GM18498 (cell line): ENCODE data around the gene RAC2.
"Not testable (repeated sequence)": the region's sequence is repeated elsewhere in the genome, so short reads cannot be mapped to it uniquely, and the experiment has no call there.

Source experiments
- ATAC-seq: cut with Tn5 transposase; IDR thresholded peaks from one replicate; pipeline ENCODE4 v1.9.1; 2021; ENCODE audit warnings: mild to moderate bottlenecking, moderate library complexity; ENCODE audit not compliant: unreplicated experiment

RAC2 gene

DNA sequence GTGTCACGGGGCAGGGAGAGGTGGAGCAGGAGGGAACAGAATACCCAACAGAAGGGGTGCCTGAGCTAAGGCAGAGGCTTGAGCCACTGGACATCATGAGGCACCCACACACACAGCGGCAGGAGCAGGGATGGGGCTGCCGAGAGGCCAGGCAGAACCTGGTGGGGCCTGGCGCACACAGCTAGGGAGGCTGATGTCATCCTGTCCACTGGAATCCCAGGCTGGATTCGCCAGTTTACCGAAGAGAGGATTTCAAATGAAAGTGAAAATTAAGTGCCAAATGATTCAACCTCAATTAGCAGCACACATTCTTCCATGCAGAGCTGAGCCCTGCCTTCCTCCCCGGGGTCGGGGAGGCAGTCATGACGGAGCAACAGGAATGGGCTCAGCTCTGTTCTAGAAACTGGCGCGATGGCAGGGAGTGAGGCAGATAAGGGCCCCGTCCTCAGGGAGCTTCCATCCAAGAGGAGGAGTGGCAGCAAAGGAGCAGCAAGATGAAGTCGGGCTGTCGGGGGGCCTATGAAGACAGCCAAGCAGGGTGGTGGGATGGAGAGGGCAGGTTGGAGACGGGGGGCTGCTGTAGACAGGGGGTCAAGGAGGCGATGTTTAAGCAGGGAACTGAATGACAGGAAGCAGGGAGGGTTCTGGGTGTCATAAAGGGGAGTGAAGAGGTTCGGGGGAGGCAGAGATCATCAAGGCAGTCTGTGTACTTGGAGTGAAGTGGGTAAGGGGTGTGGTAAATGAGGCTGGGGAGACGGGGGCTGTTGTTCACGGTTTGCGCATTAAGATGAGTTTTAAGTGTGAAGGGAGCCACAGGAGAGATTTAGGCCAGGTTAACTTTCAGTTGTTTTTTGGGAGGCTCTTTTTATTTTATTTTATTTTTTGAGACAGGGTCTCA, 6.4 kb downstream of the RAC2 start:
- ATAC-seq, result no peak

DNA sequence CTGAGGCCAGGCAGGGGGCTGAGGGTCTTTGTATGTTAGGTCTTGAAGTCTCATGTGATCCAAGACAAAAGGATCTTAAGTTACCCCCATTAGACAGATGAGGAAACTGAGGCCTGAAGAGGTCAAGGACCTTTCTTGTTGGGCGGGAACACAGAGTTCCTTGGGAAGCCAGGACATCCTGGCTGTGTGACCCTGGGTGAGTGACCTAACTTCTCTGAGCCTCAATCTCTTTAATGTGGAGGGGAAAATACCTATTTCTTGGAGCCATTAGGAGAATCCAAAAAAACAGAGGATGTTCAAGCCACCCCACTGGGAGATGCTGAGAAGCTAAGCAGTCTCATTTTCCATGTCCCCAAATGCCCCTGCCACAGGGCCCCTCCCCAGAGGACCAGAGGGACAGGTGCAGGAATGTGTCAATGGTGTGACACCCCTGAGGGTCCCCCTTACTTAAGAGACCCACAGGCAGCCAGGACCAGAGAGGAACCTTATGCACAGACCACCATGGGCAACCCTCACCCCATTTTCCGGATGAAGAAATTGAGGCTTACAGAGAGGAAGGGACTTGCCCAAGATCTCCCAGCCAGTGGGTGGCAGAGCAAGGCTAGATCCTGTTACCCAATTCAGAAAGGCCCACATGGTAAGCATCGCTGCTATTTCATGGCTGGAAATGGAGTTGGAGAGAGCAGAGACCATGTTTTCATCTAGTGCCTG, 8.0 kb downstream of the RAC2 start:
- no peak for ATAC-seq

DNA sequence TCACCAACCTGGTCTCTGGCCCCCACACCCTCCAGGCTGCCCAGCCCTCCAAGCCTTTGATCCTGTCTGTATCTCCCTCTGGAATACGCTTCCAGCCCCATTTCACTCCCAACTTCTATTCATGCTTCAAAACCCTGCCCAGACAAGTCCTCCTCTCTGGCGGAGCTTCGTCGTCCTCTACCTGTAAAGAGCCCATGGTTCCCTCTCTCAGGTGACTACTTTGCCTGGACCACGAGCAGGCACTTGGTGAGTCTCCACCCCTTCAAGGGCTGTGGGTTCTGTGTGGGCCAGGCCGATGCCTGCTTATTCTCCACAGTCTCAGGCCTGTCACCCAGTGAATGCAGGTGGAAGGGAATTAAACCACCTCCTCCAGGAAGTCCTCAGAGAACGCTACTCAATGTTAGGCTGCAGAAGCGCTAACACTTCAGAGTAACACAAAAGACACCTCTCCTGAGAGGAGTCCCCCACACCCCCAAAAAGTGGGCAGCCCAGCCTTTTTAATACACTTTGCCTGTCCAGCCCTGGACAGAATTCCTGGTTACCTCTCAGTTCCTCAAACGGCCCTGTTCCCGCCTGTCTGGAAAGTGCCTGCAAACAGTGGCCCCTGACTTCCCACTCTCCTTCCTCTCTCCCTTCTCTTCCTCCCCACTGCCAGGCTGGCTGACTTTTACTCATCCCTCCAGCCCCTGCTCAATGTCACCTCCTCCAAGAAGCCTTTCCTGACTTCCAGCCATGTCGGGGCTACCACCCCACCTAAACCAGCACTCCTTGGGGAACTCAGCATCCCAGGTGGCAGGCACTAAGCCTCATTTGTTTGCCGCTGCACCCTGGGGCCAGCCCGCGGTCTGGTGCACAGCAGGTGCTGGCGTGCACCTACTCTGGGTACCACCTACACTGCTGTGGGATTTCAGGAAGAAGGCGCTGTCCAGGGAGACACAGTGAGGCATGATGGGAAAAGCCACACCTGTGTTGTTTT, 9.0 kb downstream of the RAC2 start:
- no peak for ATAC-seq

DNA sequence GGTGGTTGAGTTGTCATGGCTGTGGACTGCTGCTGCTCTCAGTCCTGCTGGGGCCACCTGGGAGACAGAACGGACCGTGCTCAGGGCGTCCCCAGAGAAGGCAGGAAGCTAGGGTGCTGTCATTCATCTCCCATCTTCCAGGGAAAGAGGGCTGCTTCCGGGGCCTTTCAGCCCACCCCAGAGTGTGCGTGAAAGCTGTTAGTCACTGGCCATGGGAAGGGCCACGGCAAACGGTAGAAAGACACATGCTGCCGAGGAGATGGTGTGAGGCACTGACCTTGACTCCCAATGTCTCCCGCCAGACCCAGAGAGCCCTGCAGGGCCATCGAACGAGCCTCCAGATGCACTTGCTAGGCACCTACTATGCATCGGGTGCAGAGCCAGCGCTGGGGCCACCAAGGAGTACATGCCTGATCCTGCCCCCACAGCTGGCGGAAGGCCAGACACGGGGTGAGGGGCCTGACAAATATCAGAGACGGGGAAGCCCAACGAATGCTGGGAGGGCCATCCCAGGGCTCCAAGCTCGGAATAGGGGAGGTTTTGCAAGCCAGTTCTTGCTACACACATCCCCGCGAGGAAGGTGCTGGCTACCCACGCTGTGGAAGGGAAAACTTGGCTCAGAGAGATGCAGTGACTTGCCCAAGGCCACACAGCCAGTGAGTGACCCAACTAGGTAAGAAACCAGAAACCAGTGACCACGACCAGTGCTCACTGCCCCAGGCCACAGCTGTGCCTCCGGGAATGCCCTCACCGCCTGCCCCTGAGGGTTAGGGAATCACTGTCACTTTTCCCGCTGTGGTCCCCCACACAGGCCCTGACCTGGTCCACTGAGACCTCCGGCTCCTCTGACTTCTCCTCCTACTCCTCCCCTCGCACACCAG, 10.1 kb downstream of the RAC2 start:
- no peak for ATAC-seq

DNA sequence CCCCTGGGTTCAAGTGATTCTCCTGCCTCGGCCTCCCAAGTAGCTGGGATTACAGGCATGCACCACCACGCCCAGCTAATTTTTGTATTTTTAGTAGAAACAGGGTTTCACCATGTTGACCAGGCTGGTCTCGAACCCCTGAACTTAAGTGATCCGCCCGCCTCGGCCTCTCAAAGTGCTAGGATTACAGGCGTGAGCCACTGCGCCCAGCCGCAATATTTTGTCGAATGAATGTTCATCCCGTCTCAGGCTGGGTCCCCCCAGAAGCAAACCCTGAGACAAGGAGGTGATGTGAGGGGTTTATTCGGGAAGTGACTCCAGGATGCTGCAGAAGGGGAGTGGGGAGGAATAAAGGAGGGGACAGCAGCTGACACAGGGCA, 10.7 kb downstream of the RAC2 start:
- not testable (repeated sequence) for ATAC-seq

DNA sequence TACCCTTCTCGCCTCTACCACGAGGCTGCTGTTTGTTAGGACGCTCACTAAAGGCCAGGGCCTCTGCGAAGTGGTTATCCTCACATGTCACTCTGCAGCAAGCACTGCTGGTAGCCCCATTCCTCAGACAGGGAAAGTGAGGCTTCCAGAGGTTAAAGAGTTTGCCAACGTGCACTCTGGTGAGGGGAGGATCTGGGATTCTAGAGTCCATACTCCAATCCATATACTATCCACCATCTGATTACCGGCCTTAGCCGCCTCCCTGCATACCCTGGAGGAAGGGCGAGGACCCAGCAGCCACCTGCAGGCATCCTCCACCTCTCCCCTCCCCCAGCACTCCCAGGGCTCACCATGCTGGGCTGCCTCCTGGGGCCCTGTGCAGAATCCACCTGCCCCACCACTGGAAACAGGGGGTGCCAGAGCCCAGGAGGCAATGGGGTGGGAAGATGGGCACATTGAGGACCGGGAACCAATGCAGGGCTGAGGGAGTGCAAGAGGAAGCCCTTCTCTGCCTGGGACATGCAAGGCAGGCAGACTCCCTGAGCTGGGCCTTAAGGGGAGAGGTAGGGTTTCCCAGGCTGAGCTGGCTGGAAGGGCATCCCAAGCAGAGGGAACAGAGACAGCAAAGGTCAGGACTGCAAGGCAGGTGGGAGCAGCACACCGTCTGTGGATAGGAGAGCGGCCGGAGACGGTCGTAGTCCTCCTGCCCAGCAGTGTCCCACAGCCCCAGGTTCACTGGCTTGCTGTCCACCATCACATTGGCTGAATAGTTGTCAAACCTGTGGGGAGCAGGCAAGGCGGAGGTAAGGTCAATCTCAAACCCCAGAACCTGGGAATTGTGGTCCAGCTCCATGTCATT, 11.7 kb downstream of the RAC2 start:
- ATAC-seq, result no peak

DNA sequence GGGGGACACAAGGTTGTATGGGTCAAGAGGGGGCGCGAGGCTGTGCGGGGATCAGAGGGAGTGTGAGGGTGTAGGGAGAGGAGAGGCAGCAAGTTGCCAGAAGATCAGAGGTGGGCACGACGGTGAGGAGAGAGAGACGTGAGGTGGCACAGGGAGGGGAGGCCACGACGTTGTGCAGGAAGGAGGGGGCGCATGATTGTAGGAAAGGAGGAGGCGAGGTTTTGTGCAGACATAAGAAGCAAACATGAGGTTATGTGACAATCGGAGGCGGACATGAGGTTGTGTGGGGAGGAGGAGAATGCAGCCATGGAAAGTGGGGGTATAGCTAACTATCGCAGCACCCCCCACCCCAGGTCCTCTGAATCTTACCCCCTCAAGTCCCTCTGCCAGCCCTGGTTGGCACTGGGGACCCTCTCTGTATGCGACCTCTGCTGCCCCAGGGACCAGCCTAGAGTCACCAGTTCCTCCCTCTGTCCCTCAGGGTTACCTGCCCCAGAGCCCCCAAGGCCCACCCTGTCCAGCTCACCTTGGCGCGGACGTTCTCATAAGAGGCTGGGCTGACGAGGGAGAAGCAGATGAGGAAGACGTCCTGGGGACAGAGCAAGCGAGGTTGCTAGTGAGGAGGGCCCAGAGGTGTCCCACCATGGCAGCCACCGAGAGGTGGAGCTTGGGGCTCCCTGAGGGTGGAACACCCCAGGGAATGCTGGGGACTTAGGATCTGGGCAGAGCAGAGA, 12.5 kb downstream of the RAC2 start:
- no peak for ATAC-seq

DNA sequence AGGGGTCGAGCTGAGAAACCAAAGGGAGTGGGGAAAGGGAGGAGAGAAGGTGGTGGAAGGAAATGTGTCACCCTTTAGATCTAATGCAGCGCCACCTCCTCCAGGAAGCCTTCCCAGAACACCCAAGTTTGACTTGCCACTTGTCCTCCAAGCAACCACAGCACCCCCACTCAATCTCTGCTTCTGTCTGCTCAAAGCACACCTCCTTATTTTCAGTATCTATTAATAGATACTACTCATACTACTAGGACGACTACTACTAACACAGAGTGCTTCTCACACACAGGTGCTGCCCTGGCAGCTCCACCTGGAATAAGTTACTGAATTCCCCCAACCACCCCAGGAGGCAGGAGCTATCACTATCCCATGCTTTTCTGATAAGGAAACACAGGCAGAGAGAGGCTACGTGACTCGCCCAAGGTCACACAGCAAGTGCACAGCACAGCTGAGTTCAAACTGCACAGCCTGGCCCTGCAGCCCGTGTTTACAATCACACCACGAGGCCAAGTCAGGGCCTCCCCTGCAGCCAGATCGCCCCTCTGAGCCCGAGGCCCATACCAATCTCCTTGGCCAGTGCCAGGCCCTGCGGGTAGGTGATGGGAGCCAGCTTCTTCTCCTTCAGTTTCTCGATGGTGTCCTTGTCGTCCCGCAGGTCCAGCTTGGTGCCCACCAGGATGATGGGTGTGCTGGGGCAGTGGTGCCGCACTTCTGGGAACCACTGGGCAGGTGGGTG, 13.2 kb downstream of the RAC2 start:
- peak; percentile 45 for ATAC-seq

DNA sequence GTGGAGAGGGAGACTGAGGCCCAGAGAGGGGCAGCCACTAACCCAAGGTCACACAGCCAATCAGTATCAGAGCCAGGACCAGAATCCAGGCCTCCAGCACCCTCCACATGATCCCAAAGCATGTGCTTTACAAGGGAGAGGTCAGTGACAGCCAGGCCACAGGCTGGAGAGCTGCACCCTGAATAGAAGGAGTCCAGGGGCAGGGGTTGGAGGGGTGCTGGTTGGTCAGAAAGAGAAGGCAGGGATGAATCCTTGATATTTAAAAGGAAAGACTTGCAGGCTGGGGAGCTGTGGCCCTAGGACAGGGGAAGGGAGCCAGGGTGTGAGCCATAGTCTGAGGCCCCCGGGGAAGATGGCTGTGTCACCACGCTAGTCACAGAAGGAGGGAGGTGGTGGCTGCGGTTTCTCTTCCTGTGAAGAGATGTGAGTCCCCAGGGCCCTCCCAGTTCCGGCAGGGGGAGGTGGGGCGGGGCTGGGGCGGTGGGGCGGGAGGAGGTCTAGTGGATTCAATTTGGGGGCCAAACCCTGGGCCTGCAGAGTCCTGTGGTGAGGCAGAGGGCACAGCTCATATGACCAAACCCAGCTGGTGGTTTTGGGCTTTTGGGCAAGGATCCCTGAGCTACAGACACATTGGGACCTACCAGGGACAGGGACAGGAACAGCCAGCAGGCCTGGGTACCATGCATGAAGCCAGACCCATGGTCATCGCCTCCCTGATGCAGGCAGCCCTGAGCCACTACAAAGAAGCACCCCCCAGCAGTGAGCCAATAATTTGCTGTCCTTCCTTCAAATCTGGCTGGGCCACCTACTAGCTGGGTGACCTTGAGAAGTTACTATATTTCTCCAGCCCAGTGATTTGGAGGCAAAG, 14.0 kb downstream of the RAC2 start:
- peak; percentile 54 for ATAC-seq

DNA sequence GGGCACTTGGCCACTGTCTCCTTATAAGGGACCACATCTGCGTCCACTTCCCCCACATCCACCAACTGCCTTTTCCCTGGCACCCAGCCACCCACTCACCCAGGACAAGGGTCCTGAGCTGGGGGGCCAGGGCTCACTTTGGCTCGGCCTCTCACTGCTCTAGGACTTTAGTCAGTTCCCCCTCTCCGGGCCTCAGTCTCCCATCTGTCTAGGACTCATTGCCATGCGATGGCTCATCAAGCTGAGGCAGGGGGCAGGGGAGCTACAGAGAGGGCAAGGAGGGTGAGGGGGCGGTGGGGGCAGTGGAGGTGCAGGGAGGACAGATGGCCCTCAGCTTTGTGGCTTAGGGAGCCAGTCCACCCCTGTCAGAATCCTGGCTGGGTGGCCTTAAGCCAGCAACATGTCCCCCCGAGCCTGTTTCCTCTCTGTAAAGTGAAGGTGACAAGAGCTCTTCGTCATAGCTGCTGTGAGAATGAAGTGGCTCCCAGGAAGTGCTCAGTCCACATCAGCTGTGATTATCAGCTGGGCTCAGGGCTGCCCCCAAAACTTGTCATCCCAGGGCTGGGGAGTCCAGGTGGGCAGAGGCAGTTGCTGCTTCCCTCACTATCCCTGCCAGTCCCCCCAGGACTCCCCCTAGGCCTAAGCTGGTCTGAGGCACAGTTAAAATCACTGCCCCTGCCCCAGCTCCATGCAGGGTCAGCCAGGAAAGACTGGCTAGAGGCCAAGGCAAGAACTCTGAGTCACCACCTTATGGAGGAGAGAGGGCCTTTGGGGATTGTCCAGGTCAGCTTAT, 14.9 kb downstream of the RAC2 start:
- no peak for ATAC-seq

DNA sequence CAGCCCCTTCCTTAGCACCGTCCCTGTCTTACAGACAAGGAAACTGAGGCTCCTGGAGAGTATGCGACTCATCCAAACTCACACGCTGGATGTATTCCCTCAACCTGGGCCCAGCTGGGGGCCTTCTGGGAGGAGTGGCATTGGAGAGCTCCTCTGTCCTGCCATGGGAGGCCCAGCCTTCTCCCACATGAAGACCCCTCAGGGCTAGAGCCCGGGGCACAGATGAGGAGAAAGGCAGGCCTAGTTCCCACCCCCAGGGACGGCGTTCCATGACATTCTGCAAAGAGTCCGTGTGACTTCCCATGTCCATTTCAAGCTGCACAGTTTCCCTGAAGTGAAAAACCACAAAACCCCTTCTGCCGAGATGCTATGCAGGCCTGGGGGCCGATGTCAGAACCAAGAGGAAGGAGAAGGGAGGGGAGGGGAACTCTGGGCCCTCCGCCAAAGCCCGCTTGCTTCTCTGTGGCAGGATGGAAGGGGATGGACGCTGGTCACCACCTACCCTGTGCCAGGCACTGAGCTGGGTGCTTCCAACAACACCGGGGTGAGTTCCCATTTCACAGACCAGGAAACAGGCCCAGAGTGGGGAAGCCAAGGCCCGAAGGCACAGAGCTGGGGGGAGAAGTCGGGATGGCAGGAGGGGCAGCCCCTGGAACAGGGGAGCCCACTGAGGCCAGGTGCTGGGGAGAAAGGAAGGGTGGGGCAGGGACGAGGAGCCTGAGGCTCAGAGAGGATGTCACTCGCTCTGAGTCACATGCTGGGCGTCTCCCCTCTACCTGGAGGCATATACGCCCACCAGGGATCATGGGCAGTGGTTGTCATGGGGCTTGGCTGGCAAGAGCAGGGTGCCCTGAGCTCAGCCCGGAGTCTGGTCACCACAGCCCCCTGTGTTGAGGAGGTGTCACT, 15.7 kb downstream of the RAC2 start:
- no peak for ATAC-seq

DNA sequence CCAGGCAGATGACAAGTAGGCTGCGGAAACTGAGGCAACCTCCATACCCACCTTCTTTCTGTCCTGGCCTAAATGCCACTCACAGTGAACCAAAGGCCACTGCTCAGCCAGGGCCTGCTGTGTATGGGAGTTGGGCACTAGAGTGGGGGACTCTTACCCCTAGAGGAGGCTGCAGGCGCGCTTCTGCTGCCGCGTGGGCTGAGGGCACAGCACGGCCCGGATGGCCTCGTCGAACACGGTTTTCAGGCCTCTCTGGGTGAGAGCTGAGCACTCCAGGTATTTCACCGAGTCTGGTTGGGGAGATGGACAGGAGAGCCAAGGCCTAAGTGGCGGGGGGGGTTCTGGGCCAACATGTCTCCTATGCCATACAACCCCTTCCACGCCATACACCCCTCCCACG, 17.6 kb downstream of the RAC2 start:
- ATAC-seq, result no peak

DNA sequence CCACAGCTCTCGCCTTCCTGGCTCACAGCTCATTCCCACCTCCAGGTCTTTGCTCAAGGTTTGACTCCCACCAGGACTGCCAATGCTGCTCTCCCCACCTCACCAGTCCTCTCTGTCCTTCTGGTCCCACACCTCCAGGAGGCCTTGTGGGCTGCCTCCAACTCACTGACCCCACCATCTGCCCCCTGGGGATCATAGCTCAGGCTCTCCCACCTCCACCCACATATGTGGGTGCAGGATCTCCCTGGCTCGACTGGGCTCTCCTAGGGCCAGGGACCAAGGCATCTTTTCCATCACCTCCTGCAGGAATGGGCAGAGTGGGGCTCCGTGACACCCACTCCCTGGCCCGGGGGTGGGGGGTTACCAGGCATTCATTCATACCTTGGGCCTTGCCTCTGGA, 18.0 kb downstream of the RAC2 start:
- no peak for ATAC-seq

DNA sequence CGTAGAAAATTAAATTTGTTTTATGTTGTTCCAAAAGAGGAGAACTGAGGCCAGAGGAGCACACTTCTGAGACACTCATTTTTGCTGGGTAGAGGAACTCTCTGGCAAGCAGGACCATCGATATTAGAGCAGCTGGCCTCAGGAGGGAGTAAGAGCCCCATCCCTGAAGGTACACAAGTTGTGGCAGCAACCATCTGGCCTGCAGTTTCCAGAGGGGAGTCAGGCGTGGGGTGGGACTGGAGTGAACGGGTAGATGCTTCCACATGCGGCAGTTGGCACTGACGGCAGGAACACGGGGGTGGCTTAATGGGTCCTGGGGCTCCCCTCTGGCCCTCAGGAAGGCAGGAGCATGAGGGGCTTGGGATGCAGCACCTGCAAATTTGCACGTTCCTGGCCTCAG, 18.6 kb downstream of the RAC2 start:
- no peak for ATAC-seq

DNA sequence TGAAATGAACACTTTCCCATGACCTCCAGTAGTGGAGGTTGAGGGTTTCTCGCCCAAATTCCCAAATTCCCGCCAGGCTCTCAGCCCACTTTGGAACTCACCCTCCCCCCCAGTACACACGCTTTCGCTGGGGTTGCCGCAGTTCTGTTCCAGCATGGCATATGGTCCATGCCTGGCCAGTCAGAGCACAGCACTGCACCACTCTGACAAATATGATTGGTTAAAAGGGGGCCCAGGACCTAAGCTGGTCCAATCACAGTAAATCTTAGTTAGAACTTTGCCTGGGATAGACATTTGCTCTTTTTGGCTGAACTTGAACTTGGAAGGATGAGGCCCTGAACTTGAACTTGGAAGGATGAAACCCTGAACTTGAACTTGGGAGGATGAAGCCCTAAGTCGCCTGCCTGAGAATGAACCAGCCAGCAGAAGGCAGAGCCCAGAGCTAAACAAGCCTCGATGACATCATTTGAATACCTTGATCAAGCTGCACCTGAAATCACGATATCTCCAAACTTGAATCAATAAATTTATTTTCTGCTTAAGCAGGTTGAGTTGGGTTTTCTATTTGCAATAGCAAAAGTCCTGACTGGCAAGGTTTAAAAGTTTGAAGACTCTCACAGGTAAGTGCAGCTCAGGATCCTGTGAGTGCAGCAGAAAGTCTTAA, 19.2 kb downstream of the RAC2 start:
- no peak for ATAC-seq
